CD4-positive, alpha-beta T cell treated with Interleukin-2 at 100 ng/mL for 4 hours (primary cell): ENCODE measurements around the gene CD82.

Source experiments
- DNase-seq: peaks from one replicate; pipeline ENCODE4 v3.0.0-alpha.2; 2020; ENCODE audit warnings: low spot score

CD82 gene, protein sequence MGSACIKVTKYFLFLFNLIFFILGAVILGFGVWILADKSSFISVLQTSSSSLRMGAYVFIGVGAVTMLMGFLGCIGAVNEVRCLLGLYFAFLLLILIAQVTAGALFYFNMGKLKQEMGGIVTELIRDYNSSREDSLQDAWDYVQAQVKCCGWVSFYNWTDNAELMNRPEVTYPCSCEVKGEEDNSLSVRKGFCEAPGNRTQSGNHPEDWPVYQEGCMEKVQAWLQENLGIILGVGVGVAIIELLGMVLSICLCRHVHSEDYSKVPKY

GRCh38 chr11:44565211-44565952 is at the start of gene CD82:
CD82 (plus strand) TSS chr11:44565663; CDS start chr11:44594663, 29,000 bp downstream.
- DNase-seq: peak; percentile 97

GRCh38 chr11:44516688-44517507 is 48.6 kb upstream of the CD82 start:
- no peak for DNase-seq

- DNase-seq: no peak
These were observed 47.9 kb upstream of the CD82 start for GRCh38 chr11:44517541-44517940.

DNA sequence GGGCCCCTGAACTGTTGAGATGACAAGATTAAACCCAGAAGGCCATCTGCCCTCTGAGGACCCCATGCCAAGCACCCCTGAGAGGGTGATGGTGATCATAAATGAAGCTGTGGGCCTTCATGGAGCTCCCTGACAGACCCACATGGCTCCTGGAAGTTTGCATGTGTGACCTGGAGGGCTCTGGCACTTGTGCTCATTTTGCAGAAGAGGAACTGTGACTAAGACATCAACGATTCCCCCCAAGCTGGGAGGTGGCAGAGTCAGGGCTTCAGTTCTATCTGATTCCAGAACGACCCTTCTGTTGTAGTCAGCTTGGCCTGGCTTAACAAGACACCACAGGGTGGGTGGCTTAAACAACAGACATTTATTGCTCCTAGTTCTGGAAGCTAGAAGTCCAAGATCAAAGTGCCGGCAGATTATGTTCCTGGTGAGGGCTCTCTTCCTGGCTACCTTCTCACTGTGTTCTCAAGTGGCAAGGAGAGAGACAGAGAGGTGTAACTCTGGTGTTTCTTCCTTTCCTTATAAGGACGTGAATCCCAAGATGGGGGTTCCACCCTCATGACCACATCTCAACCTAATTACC is 46.4 kb upstream of the CD82 start:
- DNase-seq: no peak

GRCh38 chr11:44519989-44520737 is 45.3 kb upstream of the CD82 start:
- no peak for DNase-seq

DNA sequence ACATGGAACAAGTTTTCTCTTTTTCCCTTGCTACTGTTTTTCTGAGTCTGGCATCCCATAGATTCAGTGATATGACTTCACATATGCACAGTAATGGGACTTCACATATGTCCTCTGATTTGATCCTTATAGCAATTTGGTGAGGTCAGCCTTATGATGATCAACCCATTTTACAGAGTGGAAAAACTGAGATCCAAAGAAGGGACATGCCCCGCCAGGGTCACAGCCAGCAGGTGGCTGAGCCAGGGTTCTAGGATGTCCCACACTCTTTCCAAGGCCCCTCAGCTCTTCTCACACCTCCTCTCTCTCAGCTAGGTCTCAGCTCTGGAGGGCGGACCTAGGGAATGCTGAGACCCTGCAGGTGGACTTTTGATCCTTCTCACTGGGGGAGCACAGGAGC is 44.3 kb upstream of the CD82 start:
- no peak for DNase-seq

DNA sequence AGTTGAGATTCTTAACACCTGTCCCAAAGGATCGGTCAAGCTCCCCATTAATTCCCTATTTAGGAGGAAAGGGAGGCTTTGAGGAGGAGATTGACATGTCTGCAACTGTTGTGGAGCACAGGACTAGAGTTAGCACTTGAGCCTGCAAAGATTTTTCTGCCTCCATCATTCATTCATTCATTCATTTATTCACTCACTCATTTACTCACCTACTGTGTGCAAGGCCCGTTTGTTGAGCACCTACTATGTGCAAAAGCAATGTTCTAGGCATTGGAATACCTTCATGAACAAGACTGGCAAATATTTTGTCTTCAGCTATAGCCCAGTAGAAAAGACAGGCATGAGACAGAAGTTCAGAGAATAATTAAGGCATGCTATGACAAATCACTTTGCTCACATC is 43.2 kb upstream of the CD82 start:
- DNase-seq: no peak

DNA sequence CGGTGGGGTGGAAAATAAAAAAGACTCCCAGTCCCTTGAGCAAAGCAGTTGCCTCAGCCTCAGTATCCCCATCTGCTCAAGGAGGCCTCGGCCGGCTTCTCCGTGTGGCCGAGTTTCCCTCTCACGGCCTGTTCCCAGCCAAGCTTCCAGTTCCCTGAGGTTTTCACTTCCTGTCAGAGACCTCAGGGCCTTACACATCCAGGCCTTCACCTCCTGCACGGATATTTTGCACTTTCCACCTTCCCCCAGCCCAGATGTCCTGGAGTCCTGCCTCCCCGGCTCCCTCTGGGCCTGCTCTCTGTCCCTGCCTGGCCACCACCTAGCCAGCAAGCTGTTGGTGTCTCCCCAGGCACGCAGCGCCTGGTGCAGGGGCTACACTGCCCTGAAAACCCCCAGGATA is 41.1 kb upstream of the CD82 start:
- DNase-seq: no peak

- DNase-seq: no peak
These were observed 40.7 kb upstream of the CD82 start for GRCh38 chr11:44524751-44525201.

DNA sequence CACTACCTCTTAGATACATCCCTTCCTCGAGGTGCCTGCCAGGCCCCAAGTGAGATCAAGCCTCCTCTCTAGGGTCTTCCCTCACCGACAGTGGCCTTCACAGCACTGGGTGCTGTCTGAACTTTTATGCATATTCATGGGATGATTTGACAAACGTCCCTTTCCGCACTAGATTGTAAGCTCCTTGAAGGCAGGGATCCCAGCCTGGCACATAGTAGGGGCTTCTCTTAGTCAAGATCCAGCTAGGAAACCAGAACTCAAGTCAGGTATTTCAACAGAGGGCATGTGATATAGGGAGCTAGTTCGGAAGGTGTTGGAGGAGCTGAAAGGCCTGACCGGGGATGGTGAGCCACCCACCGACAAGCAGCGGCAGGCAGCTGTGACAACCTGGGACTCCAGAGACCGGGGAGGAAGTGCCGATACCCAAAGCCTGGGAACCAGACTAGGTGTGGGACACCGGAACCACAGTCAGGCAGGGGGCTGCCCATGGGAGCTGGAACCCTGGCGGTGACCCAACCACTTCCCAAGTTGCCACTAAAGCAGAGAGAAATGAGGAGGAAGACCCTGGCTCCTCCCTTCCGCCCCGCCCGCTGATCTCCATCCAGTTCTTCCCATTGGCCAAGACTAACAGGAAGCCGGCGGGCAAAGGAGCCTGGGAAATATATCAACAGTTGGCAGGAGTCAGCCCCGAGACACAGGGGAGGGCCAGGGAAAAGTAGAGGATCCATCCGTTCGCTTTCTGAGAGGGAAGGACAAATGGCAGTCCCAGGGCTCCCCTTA is 39.8 kb upstream of the CD82 start:
- DNase-seq: no peak

- DNase-seq: no peak
These were observed 39.0 kb upstream of the CD82 start for GRCh38 chr11:44526438-44526837.

GRCh38 chr11:44527476-44527875 is 38.0 kb upstream of the CD82 start:
- no peak for DNase-seq

GRCh38 chr11:44528103-44528502 is 37.4 kb upstream of the CD82 start:
- no peak for DNase-seq

- no peak for DNase-seq
These were observed 36.9 kb upstream of the CD82 start for GRCh38 chr11:44528581-44528980.

DNA sequence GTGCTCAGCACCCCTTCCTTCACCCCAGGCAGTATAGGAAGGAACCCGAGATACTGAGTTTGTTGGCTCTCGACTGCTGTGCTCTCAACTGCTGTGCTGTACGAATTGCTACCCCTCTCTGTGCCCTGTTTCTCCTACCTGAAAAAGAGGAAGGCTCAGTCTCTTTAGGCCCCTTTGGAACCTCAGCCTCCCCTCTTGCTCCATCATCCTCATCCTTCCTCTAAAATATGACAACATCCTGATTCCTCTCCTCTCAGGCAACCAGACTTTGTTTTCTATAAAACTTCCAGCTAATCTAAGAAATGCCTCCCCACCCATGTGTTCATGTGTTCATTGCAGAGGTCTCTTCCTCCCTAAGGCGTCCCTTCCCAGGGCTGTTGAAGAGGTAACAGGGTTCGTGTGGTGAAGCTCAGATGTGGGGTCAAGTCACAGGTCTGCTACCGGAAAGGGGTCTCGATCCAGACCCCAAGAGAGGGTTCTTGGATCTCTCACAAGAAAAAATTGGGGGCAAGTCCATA is 35.5 kb upstream of the CD82 start:
- DNase-seq: no peak

- DNase-seq: peak; percentile 55
These were observed 34.9 kb upstream of the CD82 start for GRCh38 chr11:44530413-44531115.

- DNase-seq: no peak
These were observed 34.4 kb upstream of the CD82 start for GRCh38 chr11:44531116-44531504.

DNA sequence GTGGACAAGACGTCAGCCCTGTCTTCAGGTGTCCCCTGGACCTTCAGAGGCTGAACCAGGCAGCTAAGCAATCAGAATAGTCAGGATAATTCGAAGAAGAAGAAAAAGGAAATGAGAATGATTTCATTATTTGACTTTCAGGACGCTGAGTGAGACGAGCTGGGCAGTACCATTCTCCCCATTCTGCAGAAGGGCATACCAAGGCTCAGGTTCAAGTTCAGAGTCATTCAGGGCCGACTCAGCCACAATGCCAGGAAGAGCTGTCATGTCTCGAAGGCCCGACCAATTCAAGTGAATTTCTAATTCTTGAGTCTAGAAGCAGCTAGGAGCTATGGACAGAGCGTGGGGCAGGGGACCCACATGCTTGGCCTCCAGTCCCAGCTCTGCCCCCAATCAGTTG is 33.8 kb upstream of the CD82 start:
- DNase-seq: no peak

DNA sequence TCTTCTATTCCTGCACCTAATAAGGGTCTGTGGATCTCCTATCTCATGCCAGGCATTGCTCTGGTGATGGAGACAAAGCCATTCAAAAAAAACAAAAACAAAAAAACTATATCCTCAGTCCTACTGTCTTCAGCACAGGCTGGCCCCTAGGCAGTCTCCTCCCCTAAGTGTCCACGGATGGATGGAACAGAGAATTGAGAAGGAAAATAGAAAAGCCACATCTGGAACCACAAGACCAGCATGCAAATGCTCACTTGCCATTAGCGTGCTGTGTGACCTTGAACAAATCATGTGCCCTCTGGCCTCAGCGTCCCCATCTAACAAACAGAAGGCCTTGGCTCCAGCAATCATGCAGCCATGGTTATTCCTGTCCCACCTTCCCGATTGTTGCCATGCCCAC is 32.7 kb upstream of the CD82 start:
- no peak for DNase-seq
